GM10266 (cell line): Measurements from ENCODE around the gene ABCG2.

Experiments used
- DNase-seq: peaks from one replicate; pipeline ENCODE4 v3.0.0; 2012; ENCODE audit errors: extremely low spot score
- TF ChIP-seq, protein P1 (sequence below): IDR thresholded peaks from 2 replicates; pipeline ENCODE4 v1.5.1; 2012; ENCODE audit warnings: mild to moderate bottlenecking, low read depth; ENCODE audit not compliant: control insufficient read depth, insufficient read depth; ENCODE audit errors: missing control alignments

ABCG2 gene

DNA sequence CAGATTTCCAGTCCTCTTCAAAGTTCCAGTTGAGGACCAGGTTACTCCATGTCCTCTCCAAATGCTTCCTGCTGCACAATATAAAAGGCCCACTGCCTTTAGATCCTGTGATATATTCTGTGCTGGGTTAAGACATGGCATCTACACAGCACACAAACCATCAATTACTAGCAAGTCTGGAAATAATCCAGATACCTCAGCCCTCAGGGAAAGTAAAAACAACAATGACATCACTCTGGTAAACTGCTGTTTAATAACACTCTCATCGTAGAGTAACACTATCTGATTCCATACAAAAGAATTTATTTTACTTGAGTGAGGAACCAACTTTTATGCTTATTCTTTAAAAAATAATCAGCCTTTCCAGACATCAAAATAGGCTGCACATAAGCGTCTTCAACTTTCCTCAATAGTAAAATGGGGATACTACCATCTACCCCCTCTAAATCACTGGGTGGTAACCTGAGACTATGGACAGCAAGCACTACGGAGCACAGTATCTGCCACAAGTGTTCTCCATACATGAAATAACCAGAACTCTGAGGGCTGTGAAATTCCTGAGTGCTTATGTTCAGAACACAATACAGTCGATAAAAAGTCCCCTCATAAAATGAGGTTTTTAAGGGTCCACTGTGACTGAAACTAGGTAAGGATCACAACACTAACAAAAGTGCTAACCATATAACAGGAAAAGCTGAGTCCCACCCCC is 53.4 kb downstream of the ABCG2 start:
- no peak for DNase-seq
- TF ChIP-seq, protein P1, sequence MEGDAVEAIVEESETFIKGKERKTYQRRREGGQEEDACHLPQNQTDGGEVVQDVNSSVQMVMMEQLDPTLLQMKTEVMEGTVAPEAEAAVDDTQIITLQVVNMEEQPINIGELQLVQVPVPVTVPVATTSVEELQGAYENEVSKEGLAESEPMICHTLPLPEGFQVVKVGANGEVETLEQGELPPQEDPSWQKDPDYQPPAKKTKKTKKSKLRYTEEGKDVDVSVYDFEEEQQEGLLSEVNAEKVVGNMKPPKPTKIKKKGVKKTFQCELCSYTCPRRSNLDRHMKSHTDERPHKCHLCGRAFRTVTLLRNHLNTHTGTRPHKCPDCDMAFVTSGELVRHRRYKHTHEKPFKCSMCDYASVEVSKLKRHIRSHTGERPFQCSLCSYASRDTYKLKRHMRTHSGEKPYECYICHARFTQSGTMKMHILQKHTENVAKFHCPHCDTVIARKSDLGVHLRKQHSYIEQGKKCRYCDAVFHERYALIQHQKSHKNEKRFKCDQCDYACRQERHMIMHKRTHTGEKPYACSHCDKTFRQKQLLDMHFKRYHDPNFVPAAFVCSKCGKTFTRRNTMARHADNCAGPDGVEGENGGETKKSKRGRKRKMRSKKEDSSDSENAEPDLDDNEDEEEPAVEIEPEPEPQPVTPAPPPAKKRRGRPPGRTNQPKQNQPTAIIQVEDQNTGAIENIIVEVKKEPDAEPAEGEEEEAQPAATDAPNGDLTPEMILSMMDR: no peak

DNA sequence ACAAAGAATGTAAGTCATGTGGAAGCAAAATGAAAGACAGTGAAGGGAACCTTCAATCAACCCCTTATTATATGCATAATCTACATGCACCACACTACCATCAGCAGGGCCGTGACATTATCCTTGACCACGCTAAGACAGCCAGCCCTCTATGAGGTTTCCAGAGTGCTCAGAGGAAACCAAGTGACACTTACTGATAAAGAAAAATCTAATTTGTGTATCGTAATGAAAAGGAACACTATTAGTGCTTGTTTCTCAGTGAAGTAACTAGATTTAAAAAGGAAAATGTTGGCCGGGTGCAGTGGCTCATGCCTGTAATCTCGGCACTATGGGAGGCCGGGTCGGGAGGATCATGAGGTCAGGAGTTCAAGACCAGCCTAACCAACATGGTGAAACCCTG is 56.4 kb downstream of the ABCG2 start:
- no peak for DNase-seq
- TF ChIP-seq, protein P1: no peak

DNA sequence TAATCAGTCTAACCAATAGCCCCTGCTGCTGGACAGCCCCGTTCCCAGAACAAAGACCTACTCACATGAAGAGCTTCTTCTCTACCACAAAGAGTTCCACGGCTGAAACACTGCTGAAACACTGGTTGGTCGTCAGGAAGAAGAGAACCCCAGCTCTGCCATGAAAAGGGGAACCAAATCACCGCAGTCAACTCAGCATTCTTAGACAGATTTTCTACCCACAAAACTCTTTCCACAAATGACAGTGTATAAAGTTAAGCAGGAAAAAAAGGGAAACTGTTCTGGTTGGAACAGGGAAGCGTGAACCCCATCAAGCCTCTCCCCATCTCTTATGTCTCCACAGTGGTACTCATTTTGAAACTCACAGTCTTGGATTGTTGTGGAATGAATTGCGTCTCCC is 57.3 kb downstream of the ABCG2 start:
- TF ChIP-seq, protein P1: no peak
- no peak for DNase-seq

DNA sequence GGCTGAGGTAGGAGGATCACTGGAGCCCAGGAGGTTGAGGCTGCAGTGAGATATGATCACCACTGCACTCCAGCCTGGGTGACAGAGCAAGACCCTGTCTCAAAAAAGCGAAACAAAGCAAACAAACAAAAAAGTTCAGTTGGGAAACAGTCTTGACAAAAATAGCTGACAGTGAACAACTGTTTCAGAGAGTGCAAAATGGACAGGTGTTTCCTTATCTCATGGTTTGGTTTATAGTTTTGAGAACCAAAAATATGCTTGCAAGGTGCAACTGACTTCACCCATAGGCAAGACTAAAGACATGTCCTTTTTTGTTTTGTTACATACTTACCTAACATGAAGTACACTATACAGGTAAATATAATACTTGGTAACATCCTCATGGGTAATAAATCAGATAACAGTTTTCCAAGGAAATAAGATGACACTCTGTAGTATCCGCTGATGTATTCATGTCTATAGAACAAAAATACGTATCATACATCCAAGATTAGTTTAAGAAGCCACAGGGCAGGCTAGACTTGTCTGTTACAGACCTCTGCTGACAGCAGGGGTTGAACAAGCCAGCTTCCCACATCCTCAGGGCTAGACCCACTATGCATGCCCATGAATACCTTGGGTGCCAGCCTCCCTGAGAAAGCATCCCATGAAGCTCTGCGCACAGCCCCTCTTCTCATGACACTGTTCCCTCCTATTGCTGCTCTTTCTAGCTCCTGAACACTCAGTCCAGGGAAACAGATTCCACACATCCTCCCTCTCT is 59.3 kb downstream of the ABCG2 start:
- no peak for DNase-seq
- TF ChIP-seq, protein P1: no peak

DNA sequence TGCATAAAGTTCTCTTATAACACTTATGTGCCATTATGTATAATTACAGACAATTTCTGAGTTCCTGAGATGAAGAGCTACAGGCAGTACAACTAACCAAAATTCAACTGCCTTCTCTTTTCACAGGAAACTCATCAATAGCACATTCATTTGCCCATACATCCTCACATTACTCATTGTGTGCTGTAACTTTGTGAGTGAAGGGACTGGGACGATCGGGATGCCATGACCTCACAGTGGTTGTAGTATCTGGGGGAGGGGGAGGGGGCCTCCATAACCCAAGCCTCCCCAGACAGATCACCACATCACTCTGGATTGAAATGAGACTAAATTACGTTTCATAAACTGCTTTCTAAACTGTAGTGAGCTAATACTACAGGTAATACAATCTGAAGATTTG is 60.7 kb downstream of the ABCG2 start:
- TF ChIP-seq, protein P1: no peak
- DNase-seq: no peak

DNA sequence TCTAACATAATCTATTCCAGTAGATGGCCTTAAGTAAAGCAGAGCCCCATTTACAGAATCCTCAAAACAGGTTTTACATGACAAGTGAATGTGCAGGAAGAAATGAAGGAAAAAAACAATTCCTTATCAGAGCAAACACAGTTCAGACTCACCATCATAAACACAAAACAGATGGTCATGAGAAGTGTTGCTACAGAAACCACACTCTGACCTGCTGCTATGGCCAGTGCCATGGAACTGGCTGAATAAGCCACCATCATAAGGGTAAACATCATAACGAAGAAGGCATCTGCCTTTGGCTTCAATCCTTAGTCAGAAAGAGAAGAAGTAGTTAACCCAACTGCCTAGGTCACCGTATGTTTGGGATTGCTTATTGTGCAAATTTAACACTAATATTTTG is 61.1 kb downstream of the ABCG2 start:
- DNase-seq: no peak
- TF ChIP-seq, protein P1: no peak

DNA sequence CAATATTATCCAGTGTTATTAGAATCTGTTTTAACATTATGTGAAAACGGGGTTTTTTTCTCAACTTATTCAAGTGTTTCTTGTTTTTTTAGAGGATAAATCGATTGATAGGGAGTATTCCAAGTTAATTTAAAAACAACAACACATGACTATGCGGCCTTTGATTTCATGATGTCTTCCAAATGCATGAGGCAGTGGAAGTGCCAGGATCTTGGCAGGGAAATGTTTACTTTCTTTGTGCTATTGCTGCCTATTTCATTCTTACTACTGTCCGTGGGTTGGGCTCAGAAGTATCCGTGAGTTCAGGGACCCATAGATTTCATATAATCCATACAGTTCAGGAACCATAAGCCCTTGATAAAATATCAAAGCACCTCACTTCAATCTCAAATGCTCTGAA is 64.6 kb downstream of the ABCG2 start:
- DNase-seq: no peak

More for the DNA sequence above, 64.6 kb downstream of the ABCG2 start:
- TF ChIP-seq, protein P1: no peak
